GM21447 (cell line): Measurements from ENCODE around the gene OR1A2.
"Not testable (repeated sequence)": the region's sequence is repeated elsewhere in the genome, so short reads cannot be mapped to it uniquely, and the experiment has no call there.

ENCODE experiments used
- ATAC-seq: cut with Tn5 transposase; IDR thresholded peaks from one replicate; pipeline ENCODE4 v1.9.1; 2021; ENCODE audit not compliant: unreplicated experiment

OR1A2 gene

DNA sequence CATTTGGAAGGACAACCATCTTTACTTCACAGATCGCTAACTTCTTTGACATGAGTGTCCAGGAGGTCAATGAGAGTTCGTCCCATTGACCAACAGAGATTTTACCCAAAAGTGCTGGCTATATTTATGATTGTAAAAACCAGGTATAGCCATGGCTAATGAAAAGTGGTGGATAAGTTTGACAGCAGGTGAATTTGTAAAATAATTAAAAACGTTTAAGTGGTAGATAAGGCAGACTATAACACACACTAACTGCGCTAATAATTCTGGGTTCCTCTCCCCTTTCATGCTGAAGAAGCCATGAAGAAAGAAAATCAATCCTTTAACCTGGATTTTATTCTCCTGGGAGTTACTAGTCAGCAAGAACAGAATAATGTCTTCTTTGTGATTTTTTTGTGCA lies at the start of gene OR1A2:
Gene OR1A2 (plus strand): TSS at position 301 of the 400 bp plus-strand sequence. CDS start 0 bp downstream, at position 301.
- no peak for ATAC-seq

GRCh38 chr17:3157218-3157617 lies 40.1 kb upstream of the OR1A2 start:
- no peak for ATAC-seq

DNA sequence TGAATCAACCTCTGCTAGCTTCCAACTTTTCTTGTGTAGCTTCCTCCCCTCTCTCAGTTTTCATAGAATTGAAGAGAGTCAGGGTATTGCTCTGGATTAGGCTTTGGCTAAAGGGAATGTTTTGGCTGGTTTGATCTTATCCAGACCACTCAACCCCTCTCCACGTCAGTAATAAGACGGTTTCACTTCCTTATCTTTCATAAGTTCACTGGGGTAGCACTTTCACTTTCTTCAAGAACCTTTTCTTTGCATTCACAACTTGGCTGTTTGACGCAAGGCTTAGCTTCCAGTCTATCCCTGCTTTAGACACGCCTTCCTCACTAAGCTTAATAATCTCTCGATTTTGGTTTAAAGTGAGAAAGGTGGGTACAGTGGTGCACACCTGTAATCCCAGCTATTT lies 29.7 kb upstream of the OR1A2 start:
- no peak for ATAC-seq

DNA sequence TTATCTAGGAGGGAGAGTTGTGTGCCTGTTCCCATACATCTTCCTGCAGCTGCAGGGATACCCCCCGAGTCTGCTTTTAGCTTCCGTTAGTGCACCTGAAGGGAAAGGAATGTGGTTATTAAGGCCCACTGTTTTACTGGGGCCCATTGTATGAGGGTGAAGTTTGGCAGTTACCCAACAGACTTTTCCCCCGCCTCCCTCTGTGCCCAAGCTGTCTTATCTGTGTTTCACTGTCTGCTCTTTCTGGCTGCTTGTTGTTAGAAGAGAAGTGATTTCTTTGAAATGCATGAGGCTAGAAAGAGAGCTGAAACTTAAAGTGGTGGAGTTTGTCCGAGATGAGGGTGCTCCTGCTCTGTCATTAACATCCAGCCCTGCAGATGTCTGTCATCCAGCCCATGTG lies 7.4 kb upstream of the OR1A2 start:
- ATAC-seq, result no peak

DNA sequence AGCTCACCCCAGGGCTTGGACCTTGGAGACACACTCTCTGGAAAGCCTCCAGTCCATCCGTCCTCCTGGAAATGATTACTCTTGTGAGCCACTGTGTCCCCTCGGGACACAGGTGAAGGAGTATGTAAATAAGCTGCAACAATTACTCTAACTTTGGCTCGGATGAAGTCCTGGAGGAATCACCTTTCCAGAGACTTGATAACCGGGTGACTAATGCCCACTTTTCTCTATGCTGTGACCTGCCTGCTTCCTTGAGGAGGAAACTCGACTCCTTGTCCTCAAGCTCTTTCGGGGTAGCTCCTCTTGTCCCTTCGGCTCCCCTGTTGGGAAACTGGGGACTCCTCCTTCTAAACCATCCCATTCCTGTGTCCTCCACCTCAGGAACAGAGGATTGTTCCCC lies 10.0 kb downstream of the OR1A2 start, which contains the start of gene OR1A1:
Gene OR1A1 (plus strand): TSS at position 301 of the 400 bp plus-strand sequence. CDS start 7,954 bp downstream, outside the sequence.
- ATAC-seq, result no peak

DNA sequence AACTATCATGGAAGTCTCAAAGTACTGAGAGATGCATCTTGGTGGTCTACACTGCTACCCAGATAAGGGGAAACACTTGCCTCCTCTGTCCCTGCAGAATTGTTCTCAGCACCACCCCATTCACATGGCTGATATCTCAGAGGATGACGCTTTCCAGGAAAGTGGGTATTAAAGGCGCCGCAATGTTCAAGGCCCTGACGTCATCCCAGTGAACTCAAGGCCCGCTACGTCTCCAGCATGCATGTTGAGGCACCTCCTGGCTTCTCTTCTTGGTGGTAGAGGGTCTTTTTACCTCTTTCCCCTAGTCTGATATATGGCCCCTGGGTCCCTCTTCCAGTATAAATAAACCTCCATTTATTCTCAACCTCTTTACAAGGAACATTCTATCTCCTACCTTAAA lies 11.2 kb downstream of the OR1A2 start:
- ATAC-seq, result no peak

- no peak for ATAC-seq
Observed at GRCh38 chr17:3213001-3213400, 15.7 kb downstream of the OR1A2 start.

GRCh38 chr17:3213587-3213986 lies 16.3 kb downstream of the OR1A2 start:
- no peak for ATAC-seq

- ATAC-seq, result not testable (repeated sequence)
Observed at GRCh38 chr17:3219978-3220377, 22.7 kb downstream of the OR1A2 start.

GRCh38 chr17:3221850-3222249 lies 24.5 kb downstream of the OR1A2 start:
- ATAC-seq, result no peak

GRCh38 chr17:3222505-3222904 lies 25.2 kb downstream of the OR1A2 start:
- no peak for ATAC-seq

DNA sequence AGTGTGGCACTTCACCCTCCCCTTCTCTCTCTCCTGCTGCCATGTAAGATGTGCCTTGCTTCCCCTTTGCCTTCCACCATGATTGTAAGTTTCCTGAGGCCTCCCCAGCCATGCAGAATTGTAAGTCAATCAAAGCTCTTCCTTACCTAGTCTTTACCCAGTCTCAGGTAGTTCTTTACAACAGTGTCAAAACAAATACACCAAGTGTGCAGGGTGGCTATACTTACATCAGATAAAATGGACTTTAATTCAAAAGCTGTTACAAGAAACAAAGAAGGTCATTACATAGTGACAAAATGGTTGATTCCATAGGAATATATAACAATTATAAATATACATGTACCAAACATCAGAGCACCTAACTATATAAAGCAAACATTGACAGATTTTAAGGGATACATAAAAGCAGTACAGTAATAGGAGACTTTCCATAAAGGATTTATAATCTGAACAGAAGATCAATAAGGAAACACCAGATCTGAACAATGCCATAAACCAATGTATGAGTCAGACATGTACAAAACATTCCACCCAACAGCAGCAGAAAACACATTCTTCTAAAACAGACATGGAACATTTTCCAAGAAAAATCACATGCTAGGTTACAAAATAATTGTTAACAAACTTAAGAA lies 27.5 kb downstream of the OR1A2 start:
- not testable (repeated sequence) for ATAC-seq

- ATAC-seq, result not testable (repeated sequence)
Observed at GRCh38 chr17:3232300-3232699, 35.0 kb downstream of the OR1A2 start.

GRCh38 chr17:3238685-3239084 lies 41.4 kb downstream of the OR1A2 start:
- ATAC-seq, result not testable (repeated sequence)

GRCh38 chr17:3241044-3241443 lies 43.7 kb downstream of the OR1A2 start:
- not testable (repeated sequence) for ATAC-seq

DNA sequence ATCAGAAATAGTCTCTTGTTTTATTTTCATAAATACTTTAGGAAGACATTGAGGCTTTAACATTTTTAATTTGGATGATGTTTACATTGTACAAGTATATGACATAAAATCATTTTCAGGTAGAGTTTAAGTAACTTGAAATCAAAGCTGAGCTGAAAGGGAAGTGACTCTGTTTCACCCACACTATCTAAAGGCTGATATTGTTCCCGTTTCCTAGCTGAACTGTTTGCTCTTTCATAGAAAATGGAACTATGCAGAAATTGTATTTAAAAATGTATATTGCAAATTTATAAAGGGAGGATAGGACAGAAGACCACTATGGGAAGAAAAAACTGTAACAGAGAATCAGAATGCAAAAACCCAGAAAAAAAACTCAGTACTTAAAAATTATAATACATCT lies 47.5 kb downstream of the OR1A2 start:
- not testable (repeated sequence) for ATAC-seq
